HG03196 (cell line): Measurements from ENCODE around the gene RNF217.
"Not testable (repeated sequence)": the region's sequence is repeated elsewhere in the genome, so short reads cannot be mapped to it uniquely, and the experiment has no call there.

Source experiments
- ATAC-seq: cut with Tn5 transposase; IDR thresholded peaks from one replicate; pipeline ENCODE4 v1.9.1; 2021; ENCODE audit not compliant: unreplicated experiment

Gene RNF217

DNA sequence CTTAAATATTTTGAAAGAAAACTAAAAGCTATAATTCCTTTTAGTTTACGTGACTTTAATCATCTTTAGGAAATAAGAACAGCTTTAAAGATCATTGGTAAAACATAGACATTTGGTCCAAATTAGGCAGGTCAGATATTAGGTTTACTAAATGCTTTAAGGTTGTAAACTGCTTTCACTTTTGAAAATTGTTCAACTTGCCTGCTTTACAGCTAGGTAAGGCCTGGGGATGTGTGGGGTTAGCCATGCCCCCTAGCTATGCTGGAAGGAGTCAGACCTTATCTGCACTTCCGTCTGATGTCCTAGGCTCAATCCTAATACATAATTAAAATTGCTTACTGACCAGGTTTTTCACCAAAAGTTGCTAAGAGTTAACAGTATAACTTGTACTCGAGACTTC, 160.8 kb downstream of the RNF217 start:
- no peak for ATAC-seq

DNA sequence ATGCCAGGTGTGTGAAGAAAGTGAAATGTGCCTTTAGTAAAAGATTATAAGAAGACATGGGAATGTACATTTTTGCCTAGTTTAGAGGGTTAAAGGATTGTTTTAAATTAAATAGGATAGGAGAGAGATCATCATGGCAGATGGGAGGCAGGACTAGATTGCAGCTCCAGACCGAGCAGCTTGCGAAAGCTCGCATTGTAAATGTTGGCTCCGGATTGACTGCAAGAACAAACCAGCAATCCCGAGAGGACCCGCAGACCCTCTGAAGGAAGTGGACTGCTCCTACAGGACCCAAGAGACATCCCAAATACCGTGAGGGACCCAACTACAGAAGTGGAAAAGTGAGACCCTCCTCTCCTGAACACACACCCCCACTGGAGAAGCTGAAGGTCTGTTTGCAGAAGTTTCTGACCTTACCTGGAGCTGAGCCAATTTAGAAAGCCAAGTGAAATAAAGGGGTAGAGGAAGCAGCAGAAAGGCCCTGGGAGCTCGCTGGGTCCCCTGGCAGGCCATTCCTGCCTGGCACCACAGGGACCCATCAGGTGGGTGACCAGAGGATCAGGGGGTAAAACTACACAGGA, 161.3 kb downstream of the RNF217 start:
- no peak for ATAC-seq

DNA sequence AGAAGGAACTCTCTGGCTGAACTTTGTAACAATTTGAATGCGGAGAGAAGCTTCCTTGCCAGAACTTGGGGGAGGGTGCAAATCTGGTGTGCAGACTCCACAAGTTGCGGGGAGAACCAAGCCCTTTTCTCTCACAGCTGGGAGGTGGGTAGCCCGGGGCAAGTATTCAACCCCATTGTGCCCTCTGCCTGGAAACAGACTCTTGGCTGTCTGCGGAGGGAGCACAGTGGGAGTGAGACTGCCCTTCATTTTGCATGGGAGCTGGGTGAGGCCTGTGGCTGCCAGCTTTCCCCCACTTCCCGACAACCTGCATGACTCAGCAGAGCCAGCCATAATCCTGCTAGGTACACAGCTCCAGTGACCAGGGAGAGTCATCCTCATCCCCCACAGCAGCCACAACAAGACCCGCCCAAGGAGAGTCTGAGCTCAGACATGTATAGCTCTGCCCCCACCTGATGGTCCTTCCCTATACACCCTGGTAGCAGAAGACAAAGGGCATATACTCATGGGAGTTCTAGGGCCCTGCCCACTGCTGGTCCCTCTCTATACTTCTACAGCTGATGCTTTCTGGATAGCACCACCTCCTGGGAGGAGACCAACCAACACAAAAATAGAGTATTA, 161.9 kb downstream of the RNF217 start:
- no peak for ATAC-seq

DNA sequence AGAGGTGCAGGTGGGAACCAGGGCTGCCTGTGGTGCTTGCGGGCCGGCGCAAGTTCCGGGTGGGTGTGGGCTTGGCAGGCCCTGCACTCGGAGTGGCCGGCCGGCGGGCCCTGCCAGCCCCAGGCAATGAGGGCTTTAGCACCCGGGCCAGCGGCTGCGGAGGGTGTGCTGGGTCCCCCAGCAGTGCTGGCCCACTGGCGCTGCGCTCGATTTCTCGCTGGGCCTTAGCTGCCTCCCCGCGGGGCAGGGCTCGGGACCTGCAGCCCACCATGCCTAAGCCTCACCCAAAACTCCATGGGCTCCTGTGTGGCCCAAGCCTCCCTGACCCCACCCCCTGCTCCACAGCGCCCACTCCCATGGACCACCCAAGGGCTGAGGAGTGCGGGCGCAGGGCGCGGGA, 163.6 kb downstream of the RNF217 start:
- ATAC-seq: not testable (repeated sequence)

DNA sequence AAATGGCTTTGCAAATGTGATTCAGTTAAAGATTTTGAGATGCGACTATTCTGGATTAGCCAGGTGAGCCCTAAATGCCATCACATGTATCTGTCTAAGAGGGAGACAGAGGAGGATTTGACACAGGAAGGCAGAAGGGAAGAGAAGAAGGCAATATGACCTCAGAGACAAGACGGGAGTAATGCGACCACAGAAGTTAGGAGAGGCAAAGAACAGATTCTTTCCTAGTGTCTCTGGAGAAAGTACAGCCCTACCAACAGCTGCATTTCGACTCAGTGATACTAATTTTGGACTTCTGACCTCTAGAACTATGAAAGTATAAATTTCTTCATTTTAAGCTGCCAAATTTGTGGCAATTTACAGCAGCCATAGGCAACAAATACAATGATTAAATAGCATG, 167.1 kb downstream of the RNF217 start:
- ATAC-seq: no peak

DNA sequence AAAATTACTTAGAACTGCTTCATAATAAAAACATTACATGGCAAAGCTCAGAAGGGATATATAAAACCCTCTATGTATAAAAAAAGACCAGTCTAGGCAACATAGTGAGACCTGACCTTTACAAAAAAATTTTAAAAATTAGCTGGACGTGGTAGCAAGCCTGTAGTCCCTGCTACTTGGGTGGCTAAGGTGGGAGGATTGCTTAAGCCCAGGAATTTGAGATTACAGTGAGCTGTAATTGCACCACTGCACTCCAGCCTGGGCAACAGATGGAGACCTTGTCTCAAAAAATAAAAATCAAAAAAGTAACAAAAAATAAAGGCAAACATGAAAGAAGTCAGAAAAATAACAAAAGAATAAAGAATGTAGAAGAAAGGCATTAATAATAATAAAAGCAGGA, 169.8 kb downstream of the RNF217 start:
- ATAC-seq: no peak

DNA sequence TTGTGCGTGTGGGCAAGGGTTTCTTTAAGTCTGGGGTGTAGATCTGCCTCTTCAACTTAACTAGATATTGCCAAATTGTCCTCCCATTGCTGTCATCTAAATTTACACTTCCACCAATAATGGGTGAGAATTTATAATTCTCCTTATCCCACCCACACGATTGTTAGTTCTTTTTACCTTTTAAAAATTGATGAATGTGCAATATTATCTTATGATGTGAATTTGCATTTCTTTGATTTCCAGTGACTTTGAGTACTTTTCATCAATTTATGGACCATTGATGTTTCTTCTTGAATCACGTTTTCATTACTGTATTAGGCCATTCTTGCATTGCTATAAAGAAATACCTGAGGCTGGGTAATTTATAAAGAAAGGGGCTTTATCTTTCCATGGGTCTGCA, 174.1 kb downstream of the RNF217 start:
- no peak for ATAC-seq

DNA sequence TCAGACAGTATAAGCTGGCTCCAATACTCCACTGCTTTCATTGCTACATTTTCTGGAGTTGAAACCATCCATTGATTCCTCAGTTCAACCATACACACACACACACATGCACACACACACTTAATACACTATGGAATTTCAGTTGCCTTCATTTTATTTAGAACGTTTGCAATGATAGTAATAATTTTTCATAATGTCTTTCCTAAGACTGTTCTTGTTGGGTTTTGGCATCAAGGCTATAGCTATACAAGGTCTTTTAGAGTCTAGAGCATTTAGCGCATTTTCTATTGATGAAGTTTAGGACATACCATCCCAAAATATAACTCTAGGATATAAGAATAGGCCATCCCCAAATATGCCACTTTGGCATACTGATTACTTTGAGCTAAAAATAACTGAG, 175.8 kb downstream of the RNF217 start:
- no peak for ATAC-seq

DNA sequence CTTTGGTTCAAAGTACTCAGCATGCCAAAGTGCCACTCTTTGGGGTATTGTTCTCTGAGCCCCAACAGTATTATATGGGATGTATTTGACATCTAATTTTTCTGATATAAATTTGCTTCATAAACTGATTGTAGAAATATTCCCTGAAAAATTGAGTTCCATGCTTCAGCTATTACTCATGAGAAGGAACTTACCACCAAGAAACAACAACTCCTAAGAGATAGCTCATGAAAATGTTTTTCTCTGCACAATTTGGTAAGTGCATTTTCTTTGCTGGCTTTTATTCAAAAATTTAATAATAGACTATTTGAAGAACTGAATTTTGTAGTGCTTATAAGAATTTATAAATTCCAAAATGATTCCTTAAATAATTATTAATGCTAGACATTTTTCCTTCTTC, 178.6 kb downstream of the RNF217 start:
- no peak for ATAC-seq
